Tibial artery (tissue), 4 donors: ENCODE measurements around the gene KCNH2.

Source experiments
- DNase-seq, 2 donors: peaks; one replicate each; pipeline ENCODE4 v3.0.0-alpha.2; 2019
- H3K27ac ChIP-seq, 2 donors: fragments of 200-600 bp; sonication (generic) in 1 of 2; 1 replicate in 1 of 2; 2 replicates in 1 of 2; pipeline ENCODE4 v1.5.1; 2018 to 2019; ENCODE audit warnings: mild to moderate bottlenecking in 1 of 2
- H3K27me3 ChIP-seq, 2 donors: fragments of 200-600 bp; sonication (generic) in 1 of 2; one replicate each; pipeline versions ENCODE4 v1.5.1 to v1.6.0; 2016 to 2019
- H3K36me3 ChIP-seq, 3 donors: fragments of 200-600 bp; sonication (generic) in 2 of 3; one replicate each; pipeline ENCODE4 v1.5.1; 2016 to 2019; ENCODE audit warnings: mild to moderate bottlenecking in 2 of 3
- H3K4me1 ChIP-seq, 4 donors: fragments of 200-600 bp; sonication (generic) in 2 of 4; 1 replicate in 3 of 4; 2 replicates in 1 of 4; pipeline ENCODE4 v1.5.1; 2016 to 2019
- H3K4me3 ChIP-seq, 2 donors: fragments of 200-600 bp; sonication (generic) in 1 of 2; 1 replicate in 1 of 2; 2 replicates in 1 of 2; pipeline ENCODE4 v1.5.1; 2018 to 2019; ENCODE audit warnings: mild to moderate bottlenecking in 2 of 2
- H3K9me3 ChIP-seq, 3 donors: fragments of 200-600 bp; sonication (generic) in 1 of 3; one replicate each; pipeline ENCODE4 v1.5.1; 2016 to 2019
- intact Hi-C: fragments of 100-400 bp; cut with DNase I; formaldehyde crosslinking; loops from one replicate; pipeline ENCODE4 v1.15.0; 2023; ENCODE audit warnings: low total_unique reads
- TF ChIP-seq, protein P1 (sequence below), 2 experiments: fragments of 200-600 bp in 1 of 2; fragments of 450-650 bp in 1 of 2; IDR thresholded peaks; one replicate each; pipeline ENCODE4 v1.5.1; 2017 to 2019; ENCODE audit warnings: antibody characterized with exemption in 2 of 2, mild to moderate bottlenecking in 1 of 2, moderate library complexity in 1 of 2

The KCNH2 gene

DNA sequence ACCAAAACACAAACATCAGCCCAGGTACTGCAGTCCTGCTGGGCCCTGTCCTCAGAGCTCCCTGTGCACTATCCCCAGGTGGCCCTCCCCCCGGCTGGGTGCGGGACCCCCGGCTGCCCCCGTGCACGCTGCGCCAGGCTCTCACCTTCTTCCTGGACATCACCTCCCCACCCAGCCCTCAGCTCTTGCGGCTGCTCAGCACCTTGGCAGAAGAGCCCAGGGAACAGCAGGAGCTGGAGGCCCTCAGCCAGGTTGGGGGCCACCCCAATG, 31.9 kb upstream of the KCNH2 start:
- no peaks in the 10 kb centered on the region for H3K9me3 ChIP-seq
- TF ChIP-seq, protein P1, sequence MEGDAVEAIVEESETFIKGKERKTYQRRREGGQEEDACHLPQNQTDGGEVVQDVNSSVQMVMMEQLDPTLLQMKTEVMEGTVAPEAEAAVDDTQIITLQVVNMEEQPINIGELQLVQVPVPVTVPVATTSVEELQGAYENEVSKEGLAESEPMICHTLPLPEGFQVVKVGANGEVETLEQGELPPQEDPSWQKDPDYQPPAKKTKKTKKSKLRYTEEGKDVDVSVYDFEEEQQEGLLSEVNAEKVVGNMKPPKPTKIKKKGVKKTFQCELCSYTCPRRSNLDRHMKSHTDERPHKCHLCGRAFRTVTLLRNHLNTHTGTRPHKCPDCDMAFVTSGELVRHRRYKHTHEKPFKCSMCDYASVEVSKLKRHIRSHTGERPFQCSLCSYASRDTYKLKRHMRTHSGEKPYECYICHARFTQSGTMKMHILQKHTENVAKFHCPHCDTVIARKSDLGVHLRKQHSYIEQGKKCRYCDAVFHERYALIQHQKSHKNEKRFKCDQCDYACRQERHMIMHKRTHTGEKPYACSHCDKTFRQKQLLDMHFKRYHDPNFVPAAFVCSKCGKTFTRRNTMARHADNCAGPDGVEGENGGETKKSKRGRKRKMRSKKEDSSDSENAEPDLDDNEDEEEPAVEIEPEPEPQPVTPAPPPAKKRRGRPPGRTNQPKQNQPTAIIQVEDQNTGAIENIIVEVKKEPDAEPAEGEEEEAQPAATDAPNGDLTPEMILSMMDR (IDR thresholded peaks at IDR 0.05), result no peak
- no peak for DNase-seq
- intact Hi-C loops, result loop anchor here (10.0 kb wide), 1 partner anchor 105 kb away; no protein-coding TSS in a partner anchor
- peaks cover 0 to 29% (median 14%) of the 10 kb centered on the region in 4 donors for H3K4me1 ChIP-seq
- no peaks in the 10 kb centered on the region for H3K36me3 ChIP-seq
- H3K27ac ChIP-seq, result no peak overlapping the region
- no peak overlapping the region for H3K4me3 ChIP-seq
- H3K27me3 ChIP-seq, result peaks cover 0 to 76% of the 10 kb centered on the region in 2 donors

DNA sequence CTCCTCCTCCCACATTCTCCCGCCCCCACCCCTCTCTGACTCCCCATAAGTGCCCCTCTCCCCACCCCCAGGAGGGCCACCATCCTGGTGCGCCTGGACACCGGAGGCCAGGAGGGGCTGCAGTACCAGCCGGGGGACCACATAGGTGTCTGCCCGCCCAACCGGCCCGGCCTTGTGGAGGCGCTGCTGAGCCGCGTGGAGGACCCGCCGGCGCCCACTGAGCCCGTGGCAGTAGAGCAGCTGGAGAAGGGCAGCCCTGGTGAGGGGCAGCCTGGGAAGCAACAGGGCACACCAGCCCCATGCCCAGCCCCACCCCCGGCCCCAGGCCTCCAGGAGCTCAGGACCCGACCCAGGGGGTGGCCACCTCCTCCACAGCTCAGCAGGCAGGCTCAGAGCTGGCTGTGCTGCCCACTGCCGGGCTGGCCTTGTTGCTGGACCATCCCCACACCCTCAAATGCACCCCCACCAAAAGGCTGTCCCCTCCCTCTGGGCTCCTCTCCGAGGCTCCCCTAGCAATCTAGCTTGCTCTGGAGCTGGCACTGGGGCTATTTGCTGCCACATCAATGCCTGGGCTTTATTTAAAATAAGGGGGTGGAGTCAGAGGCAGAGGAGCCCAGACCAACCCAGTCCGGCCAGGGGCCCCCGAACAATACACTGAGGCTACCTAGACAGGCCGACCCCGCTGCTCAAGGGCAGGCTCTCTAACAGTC, 31.4 kb upstream of the KCNH2 start:
- intact Hi-C loops, result loop anchor here (5.0 to 10.0 kb wide), 2 partner anchors 105 to 112 kb away; no protein-coding TSS in a partner anchor
- H3K27ac ChIP-seq, result no peak overlapping the region
- H3K4me1 ChIP-seq, result peaks cover 0 to 29% (median 14%) of the 10 kb centered on the region in 4 donors

DNA sequence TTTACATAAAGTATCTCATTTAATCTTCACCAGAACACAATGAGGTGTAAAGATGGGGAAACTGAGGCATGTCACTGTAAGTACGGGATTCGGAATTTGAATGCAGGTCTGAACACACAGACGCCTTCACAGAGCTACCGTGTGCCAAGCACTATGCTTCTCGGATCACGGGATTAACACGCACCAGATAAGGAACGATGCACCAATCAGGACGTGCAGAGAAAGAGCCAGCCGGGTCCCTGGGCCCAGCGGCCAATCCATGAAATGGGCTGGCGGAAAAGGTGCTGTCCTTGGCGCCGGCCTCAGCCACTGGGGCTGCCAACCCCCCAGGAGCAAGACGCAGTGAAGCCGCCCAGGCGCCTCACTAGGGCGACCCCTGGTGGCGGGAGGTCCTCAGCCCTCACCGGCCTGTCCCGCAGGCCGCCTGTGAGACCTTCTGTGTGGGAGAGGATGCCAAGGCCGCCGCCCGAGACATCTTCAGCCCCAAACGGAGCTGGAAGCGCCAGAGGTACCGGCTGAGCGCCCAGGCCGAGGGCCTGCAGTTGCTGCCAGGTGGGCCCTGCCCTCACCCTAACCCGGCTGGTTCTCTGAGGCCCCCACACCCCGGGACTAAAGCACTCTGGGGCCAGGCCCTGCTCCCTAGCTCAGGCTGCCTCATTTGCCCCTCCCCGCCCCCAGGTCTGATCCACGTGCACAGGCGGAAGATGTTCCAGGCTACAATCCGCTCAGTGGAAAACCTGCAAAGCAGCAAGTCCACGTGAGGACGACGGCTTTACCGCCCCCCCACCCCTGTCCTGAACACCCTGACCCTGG, 30.6 kb upstream of the KCNH2 start:
- Histone ChIP-seq H3K27ac (no peak overlapping the region), H3K36me3 (no peaks in the 10 kb centered on the region), H3K9me3 (no peaks in the 10 kb centered on the region), H3K4me1 (peaks cover 0 to 22% (median 9%) of the 10 kb centered on the region in 4 donors), H3K27me3 (peaks cover 0 to 63% of the 10 kb centered on the region in 2 donors), H3K4me3 (no peak overlapping the region)
- no peak for DNase-seq
- TF ChIP-seq, protein P1 (IDR thresholded peaks at IDR 0.05), result peak; percentile 45 to 61
- intact Hi-C loops, result loop anchor here (5.0 kb wide), 1 partner anchor 111 kb away; no protein-coding TSS in a partner anchor

More for the DNA sequence above, 31.4 kb upstream of the KCNH2 start:
- Histone ChIP-seq H3K36me3 (no peaks in the 10 kb centered on the region), H3K9me3 (no peaks in the 10 kb centered on the region), H3K27me3 (peaks cover 0 to 71% of the 10 kb centered on the region in 2 donors), H3K4me3 (no peak overlapping the region)
- TF ChIP-seq, protein P1 (IDR thresholded peaks at IDR 0.05), result no peak
- no peak for DNase-seq

DNA sequence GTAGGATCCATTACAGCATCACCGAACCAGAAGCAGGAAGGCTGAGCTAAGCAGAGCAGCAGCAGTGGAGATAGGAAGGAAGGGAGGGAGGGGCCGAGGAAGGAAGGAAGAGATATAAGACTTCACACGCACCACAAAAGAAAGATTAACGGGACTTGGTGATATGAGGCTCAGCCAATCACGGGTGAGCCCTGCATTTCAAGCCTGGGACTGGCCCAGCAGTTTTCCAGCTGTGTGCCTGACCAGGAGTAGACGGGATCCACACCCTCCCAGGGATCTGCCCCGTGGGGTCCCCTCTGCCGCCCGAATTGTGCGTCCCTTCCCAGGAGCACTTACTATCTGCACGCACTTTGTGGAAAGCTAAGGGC, 30.0 kb upstream of the KCNH2 start:
- Histone ChIP-seq H3K4me1 (peaks cover 0 to 16% (median 3%) of the 10 kb centered on the region in 4 donors), H3K27me3 (peaks cover 0 to 57% of the 10 kb centered on the region in 2 donors), H3K27ac (no peak overlapping the region), H3K9me3 (no peaks in the 10 kb centered on the region), H3K4me3 (no peak overlapping the region), H3K36me3 (no peaks in the 10 kb centered on the region)
- intact Hi-C loops, result loop anchor here (5.0 kb wide), 1 partner anchor 111 kb away; no protein-coding TSS in a partner anchor
- TF ChIP-seq, protein P1 (IDR thresholded peaks at IDR 0.05), result no peak
- DNase-seq, result no peak

DNA sequence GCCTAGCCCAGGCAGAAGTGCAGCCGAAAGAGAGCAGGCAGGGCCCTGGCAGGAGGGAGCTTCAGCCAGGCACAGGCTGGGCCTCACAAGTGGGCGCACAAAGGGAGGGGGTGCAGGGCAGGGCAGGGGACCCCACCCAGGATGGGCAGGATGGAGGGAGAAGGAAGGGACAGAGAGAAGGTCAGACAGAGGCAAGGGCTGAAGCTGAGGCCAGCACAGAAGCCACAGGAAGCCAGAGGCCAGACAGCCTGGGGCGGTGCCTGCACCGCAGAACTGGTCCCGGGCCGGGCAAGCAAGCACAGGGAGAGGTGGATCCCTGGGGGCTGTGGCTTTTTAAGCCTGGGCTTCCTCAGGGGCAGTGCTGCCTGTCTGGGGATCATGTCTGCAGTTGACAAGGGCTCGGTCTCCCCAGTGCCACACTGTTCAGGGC, 29.4 kb upstream of the KCNH2 start:
- intact Hi-C loops, result loop anchor here (5.0 kb wide), 1 partner anchor 110 kb away; no protein-coding TSS in a partner anchor
- no peaks in the 10 kb centered on the region for H3K36me3 ChIP-seq
- no peak overlapping the region for H3K4me3 ChIP-seq
- H3K9me3 ChIP-seq, result no peaks in the 10 kb centered on the region
- no peak overlapping the region for H3K27ac ChIP-seq
- peak in 1 of 2 donors; percentile 50 for DNase-seq
- H3K27me3 ChIP-seq, result peaks cover 0 to 52% of the 10 kb centered on the region in 2 donors
- H3K4me1 ChIP-seq, result peaks cover 0 to 11% (median 0%) of the 10 kb centered on the region in 4 donors
- TF ChIP-seq, protein P1 (IDR thresholded peaks at IDR 0.05), result no peak
